ENCODE measurements around the gene ANKS1B.
A peak's percentile ranks its signal among the peaks of the same experiment; 100 is the strongest.
"Not testable (repeated sequence)": the region's sequence is repeated elsewhere in the genome, so short reads cannot be mapped to it uniquely, and the experiment has no call there.

Gene ANKS1B

GRCh38 chr12:98755855-98756254 is 1228.9 kb downstream of the ANKS1B start:
- DNase-seq (ENCODE audit: low spot score), result not testable (repeated sequence)

- no peak for DNase-seq (ENCODE audit: low spot score)
Measured at GRCh38 chr12:98754095-98754494, 1230.6 kb downstream of the ANKS1B start.

- DNase-seq (ENCODE audit: low spot score), result no peak
Measured at GRCh38 chr12:98752726-98753125, 1232.0 kb downstream of the ANKS1B start.

- no peak for DNase-seq (ENCODE audit: low spot score)
Measured at GRCh38 chr12:98751580-98752115, 1233.1 kb downstream of the ANKS1B start.

GRCh38 chr12:98750511-98750910 is 1234.2 kb downstream of the ANKS1B start:
- DNase-seq (ENCODE audit: low spot score), result no peak

GRCh38 chr12:98748463-98748862 is 1236.3 kb downstream of the ANKS1B start:
- no peak for DNase-seq (ENCODE audit: low spot score)

- no peak for DNase-seq (ENCODE audit: low spot score)
Measured at GRCh38 chr12:98745578-98746391, 1239.0 kb downstream of the ANKS1B start.

- DNase-seq (ENCODE audit: low spot score), result peak; percentile 27
Measured at GRCh38 chr12:98744680-98745079, 1240.1 kb downstream of the ANKS1B start.

- peak; percentile 38 for DNase-seq (ENCODE audit: low spot score)
Measured at GRCh38 chr12:98743362-98743953, 1241.3 kb downstream of the ANKS1B start.

GRCh38 chr12:98741556-98742265 is 1243.0 kb downstream of the ANKS1B start:
- DNase-seq (ENCODE audit: low spot score), result no peak

GRCh38 chr12:98741196-98741555 is 1243.6 kb downstream of the ANKS1B start:
- no peak for DNase-seq (ENCODE audit: low spot score)

GRCh38 chr12:98740751-98741150 is 1244.0 kb downstream of the ANKS1B start:
- no peak for DNase-seq (ENCODE audit: low spot score)

GRCh38 chr12:98738539-98738938 is 1246.2 kb downstream of the ANKS1B start:
- no peak for DNase-seq (ENCODE audit: low spot score)

GRCh38 chr12:98738002-98738401 is 1246.7 kb downstream of the ANKS1B start:
- no peak for DNase-seq (ENCODE audit: low spot score)

- no peak for DNase-seq (ENCODE audit: low spot score)
Measured at GRCh38 chr12:98737322-98737712, 1247.4 kb downstream of the ANKS1B start.

- DNase-seq (ENCODE audit: low spot score), result no peak
Measured at GRCh38 chr12:98736352-98737321, 1248.1 kb downstream of the ANKS1B start.

GRCh38 chr12:98735821-98736220 is 1248.9 kb downstream of the ANKS1B start:
- no peak for DNase-seq (ENCODE audit: low spot score)

- DNase-seq (ENCODE audit: low spot score), result no peak
Measured at GRCh38 chr12:98733667-98734350, 1250.9 kb downstream of the ANKS1B start.

GRCh38 chr12:98730412-98730811 is 1254.3 kb downstream of the ANKS1B start:
- DNase-seq (ENCODE audit: low spot score), result no peak

GRCh38 chr12:98727196-98727595 is 1257.5 kb downstream of the ANKS1B start:
- DNase-seq (ENCODE audit: low spot score), result no peak

Data from CD4-positive, alpha-beta T cell treated with Interleukin-15 for 4 hours (primary cell).